Measurements from ENCODE around the gene PI16. TPM values are rescaled to one million over a fixed set of nuclear protein-coding genes. Genes with fewer than 3 reads are reported as not detected.
A peak's percentile ranks its signal among the peaks of the same experiment; 100 is the strongest.
"Not testable (repeated sequence)": the region's sequence is repeated elsewhere in the genome, so short reads cannot be mapped to it uniquely, and the experiment has no call there.

The PI16 gene
- total RNA-seq, 2 donors from 2014 or later, result 7.9 to 18.0 TPM

DNA sequence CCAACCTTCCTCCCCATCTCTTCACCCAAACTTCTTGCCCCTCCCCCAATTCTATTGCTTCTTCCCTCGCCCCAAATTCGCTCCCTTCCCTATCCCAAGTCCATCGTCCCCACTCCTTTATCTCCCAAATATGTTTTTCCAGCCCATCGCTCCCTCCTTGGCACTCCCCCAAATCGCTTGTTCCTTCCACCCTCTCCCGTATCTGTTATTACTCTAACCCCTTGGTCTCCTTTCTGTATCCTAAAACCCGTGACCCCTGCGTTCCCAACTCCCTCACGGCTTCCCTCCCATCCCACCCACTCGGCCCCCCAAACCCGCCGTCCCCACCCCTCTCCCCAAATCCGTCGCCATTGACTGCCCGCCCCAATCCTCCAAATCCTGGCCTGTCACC lies 30.9 kb downstream of the PI16 start:
- no peak for TF ChIP-seq POLR2AphosphoS5 (IDR thresholded peaks at IDR 0.05)
- TF ChIP-seq POLR2A (IDR thresholded peaks at IDR 0.05), result no peak
- TF ChIP-seq, protein P1, sequence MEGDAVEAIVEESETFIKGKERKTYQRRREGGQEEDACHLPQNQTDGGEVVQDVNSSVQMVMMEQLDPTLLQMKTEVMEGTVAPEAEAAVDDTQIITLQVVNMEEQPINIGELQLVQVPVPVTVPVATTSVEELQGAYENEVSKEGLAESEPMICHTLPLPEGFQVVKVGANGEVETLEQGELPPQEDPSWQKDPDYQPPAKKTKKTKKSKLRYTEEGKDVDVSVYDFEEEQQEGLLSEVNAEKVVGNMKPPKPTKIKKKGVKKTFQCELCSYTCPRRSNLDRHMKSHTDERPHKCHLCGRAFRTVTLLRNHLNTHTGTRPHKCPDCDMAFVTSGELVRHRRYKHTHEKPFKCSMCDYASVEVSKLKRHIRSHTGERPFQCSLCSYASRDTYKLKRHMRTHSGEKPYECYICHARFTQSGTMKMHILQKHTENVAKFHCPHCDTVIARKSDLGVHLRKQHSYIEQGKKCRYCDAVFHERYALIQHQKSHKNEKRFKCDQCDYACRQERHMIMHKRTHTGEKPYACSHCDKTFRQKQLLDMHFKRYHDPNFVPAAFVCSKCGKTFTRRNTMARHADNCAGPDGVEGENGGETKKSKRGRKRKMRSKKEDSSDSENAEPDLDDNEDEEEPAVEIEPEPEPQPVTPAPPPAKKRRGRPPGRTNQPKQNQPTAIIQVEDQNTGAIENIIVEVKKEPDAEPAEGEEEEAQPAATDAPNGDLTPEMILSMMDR (IDR thresholded peaks at IDR 0.05), result no peak
- Histone ChIP-seq H3K4me1 (replicated peaks) (peaks cover 4% of the 10 kb centered on the region), H3K36me3 (no peaks in the 10 kb centered on the region), H3K9me3 (no peaks in the 10 kb centered on the region), H3K27ac (peak overlapping the region; percentile 97 to 98), H3K4me3 (peak overlapping the region; percentile 99 to 100), H3K27me3 (replicated peaks; ENCODE audit: insufficient read depth) (no peaks in the 10 kb centered on the region)
- no peak for DNase-seq (ENCODE audit: low spot score)
- under 1% methylated on average over 15 of the region's 15 CpGs for whole genome bisulfite sequencing
- intact Hi-C loops (cut with DNase I), result loop anchor here (2.0 to 5.0 kb wide), 2 partner anchors 33 to 187 kb away; partner anchors contain the start of gene PIM1

DNA sequence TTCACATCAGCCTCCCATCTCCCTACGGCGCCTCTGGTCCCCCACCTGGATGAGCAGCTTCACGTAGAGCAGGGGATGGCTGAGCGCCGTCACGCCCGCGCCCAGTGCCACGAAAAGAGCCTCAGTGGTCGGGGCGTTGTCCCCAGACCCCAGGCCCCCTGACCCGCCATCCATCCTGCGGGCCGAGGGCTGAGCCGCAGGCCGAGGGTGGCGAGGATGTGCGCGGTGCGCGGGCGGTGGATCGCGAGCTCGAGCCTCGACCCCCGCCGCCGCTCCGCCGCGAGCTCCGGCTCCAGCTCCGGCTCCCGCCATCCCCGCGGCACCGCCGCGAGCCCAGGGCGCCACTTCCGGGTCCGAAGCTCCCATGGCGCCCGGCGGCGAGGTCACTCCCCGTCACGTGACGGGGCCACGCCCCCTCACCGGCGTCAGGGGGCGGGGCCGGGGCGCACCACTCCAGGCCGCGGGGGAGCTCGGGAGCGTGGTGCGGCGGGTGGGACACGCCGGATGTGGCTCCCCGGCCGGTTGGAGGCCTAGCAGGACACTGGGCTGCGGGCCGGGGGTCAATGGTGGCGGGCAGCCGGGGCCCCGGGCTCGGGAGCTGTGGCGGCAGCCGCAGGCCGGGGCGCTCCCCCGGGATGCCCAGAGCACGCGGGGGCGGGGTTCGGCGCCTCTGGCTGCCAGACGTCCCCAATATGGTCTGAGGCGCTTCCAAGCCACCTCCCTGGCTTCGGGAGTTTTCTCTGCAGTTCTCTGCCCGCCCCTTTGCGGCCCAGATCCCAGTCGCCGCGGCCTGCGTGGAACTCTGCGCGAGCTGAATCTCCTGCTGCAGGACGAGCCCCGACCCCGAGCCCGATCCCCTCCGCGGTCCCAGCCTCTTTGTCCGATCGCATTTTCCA lies 31.5 kb downstream of the PI16 start, which contains the start of gene MTCH1:
TSS of gene MTCH1 (minus strand) at position 389 of the 896 bp plus-strand sequence. CDS start at position 366, 23 bp downstream.
- H3K27ac ChIP-seq, result peak within 1 kb of the TSS; percentile 97 to 98
- H3K4me3 ChIP-seq, result peak within 1 kb of the TSS; percentile 99 to 100
- intact Hi-C loops (cut with DNase I), result loop anchor here (2.0 to 5.0 kb wide), 2 partner anchors 33 to 186 kb away; partner anchors contain the start of gene PIM1

DNA sequence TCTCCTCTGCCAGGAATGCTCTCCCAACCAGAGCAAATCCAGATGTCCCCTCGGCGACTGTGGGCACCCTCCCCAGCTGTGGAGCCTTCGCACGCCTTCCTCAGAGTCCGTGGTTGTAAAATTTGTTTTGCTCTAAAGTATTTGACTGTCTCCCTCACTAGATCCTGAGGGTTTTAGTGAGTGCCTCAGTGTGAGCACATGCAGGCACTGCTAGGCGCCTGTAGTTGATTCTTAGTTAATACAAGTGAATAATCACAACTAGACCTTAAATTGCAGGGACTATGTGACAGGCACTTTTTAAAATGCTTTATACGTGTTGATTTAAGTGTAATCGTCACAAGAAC lies 32.1 kb downstream of the PI16 start:
- no peaks in the 10 kb centered on the region for H3K27me3 ChIP-seq (replicated peaks; ENCODE audit: insufficient read depth)
- intact Hi-C loops (cut with DNase I), result loop anchor here (5.0 kb wide), 1 partner anchor 186 kb away; the partner anchor contains the start of gene PIM1
- no peaks in the 10 kb centered on the region for H3K36me3 ChIP-seq
- TF ChIP-seq POLR2AphosphoS5 (IDR thresholded peaks at IDR 0.05), result peak; percentile 4
- TF ChIP-seq POLR2A (IDR thresholded peaks at IDR 0.05), result no peak
- peak overlapping the region; percentile 97 to 98 for H3K27ac ChIP-seq
- DNase-seq (ENCODE audit: low spot score), result no peak
- peak overlapping the region; percentile 99 to 100 for H3K4me3 ChIP-seq
- peaks cover 4% of the 10 kb centered on the region for H3K4me1 ChIP-seq (replicated peaks)
- under 1% methylated on average over 8 of the region's 8 CpGs for WGBS
- no peaks in the 10 kb centered on the region for H3K9me3 ChIP-seq

More for the DNA sequence above, 31.5 kb downstream of the PI16 start, which contains the start of gene MTCH1:
- Histone ChIP-seq H3K9me3 (no peaks in the 10 kb centered on the region), H3K27me3 (replicated peaks; ENCODE audit: insufficient read depth) (no peaks in the 10 kb centered on the region), H3K4me1 (replicated peaks) (peaks cover 4% of the 10 kb centered on the region), H3K36me3 (no peaks in the 10 kb centered on the region)
- peak; percentile 64 for TF ChIP-seq POLR2AphosphoS5 (IDR thresholded peaks at IDR 0.05)
- TF ChIP-seq POLR2A (IDR thresholded peaks at IDR 0.05), result peak; percentile 99
- TF ChIP-seq, protein P1 (IDR thresholded peaks at IDR 0.05), result peak in 1 of 4 experiments; percentile 3
- peak; percentile 85 for DNase-seq (ENCODE audit: low spot score)
- under 1% methylated on average over 78 of the region's 101 CpGs for WGBS

DNA sequence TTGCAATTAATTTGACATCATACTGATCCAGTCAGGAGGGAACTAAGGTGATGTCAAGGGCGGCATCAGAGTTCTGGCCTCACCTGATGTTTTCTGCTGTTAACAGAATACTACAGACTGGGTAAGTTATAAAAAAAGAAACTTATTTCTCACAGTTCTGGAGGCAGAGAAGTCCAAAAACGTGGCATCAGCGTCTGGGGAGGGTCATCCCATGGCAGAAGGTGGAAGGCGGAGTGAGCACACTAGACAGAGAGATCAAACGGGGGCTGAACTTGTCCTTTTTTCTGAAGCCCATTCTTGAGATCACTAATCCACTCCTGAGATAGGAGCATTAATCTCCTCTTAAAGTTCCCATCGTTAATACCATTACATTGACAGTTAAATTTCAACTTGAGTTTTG lies 34.7 kb downstream of the PI16 start:
- H3K4me3 ChIP-seq, result no peak overlapping the region
- WGBS, result 89% methylated on average over 6 of the region's 6 CpGs
- TF ChIP-seq POLR2A (IDR thresholded peaks at IDR 0.05), result no peak
- TF ChIP-seq, protein P1 (IDR thresholded peaks at IDR 0.05), result no peak
- no peak for TF ChIP-seq POLR2AphosphoS5 (IDR thresholded peaks at IDR 0.05)
- H3K9me3 ChIP-seq, result no peaks in the 10 kb centered on the region
- no peaks in the 10 kb centered on the region for H3K4me1 ChIP-seq (replicated peaks)
- H3K27ac ChIP-seq, result no peak overlapping the region
- H3K36me3 ChIP-seq, result no peaks in the 10 kb centered on the region
- DNase-seq (ENCODE audit: low spot score), result no peak
- H3K27me3 ChIP-seq (replicated peaks; ENCODE audit: insufficient read depth), result no peaks in the 10 kb centered on the region
- intact Hi-C loops (cut with DNase I), result loop anchor here (5.0 kb wide), 1 partner anchor 183 kb away; the partner anchor contains the start of gene PIM1

DNA sequence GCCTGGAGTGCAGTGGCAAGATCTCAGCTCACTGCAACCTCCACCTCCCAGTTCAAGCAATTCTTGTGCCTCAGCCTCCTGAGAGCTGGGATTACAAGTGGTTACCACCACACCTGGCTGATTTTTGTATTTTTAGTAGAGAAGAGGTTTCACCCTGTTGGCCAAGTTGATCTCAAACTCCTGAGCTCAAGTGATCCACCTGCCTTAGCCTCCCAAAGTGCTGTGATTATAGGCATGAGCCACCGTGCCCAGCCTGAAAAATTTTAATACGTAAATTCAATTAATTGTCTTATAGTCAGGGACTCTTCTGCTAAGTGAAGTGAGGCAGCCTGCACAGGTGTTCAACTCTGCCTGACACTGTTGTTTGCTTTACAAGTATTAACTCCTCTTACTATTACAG lies 35.9 kb downstream of the PI16 start:
- WGBS, result 84% methylated on average over 2 of the region's 2 CpGs

More for the DNA sequence above, 35.9 kb downstream of the PI16 start:
- H3K4me1 ChIP-seq (replicated peaks); H3K9me3 ChIP-seq; intact Hi-C loops (cut with DNase I); H3K27me3 ChIP-seq (replicated peaks; ENCODE audit: insufficient read depth); DNase-seq (ENCODE audit: low spot score); H3K4me3 ChIP-seq; H3K36me3 ChIP-seq; H3K27ac ChIP-seq: not testable (repeated sequence)
